Measurements from ENCODE around the gene NT5C.

DNA sequence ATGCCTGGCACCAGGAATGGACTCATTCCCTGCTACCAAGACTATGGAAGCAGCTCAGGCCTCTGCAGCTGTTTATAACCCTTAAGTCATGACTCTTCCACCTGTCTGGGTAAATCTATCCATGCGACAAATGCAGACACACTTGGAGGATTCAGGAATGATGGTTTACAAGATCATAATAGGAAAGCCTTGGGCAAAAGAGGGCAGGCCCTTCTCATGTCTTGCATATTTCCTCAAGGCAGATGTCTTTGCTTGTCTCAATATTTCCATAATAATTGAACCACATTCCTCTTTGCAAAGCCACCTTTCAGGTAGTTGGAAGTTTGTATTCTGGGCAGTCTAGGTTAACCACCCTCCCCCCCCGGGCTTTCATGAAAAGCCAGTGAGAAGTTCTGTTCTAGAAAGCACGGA, 23.7 kb upstream of the NT5C start:
- no peak for TF ChIP-seq POLR2A (IDR thresholded peaks at IDR 0.05)
- TF ChIP-seq, protein P1, sequence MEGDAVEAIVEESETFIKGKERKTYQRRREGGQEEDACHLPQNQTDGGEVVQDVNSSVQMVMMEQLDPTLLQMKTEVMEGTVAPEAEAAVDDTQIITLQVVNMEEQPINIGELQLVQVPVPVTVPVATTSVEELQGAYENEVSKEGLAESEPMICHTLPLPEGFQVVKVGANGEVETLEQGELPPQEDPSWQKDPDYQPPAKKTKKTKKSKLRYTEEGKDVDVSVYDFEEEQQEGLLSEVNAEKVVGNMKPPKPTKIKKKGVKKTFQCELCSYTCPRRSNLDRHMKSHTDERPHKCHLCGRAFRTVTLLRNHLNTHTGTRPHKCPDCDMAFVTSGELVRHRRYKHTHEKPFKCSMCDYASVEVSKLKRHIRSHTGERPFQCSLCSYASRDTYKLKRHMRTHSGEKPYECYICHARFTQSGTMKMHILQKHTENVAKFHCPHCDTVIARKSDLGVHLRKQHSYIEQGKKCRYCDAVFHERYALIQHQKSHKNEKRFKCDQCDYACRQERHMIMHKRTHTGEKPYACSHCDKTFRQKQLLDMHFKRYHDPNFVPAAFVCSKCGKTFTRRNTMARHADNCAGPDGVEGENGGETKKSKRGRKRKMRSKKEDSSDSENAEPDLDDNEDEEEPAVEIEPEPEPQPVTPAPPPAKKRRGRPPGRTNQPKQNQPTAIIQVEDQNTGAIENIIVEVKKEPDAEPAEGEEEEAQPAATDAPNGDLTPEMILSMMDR (IDR thresholded peaks at IDR 0.05), result no peak
